BLaER1 (cell line): ENCODE data around the gene TCTA.
"Not testable (repeated sequence)": the region's sequence is repeated elsewhere in the genome, so short reads cannot be mapped to it uniquely, and the experiment has no call there.

Experiments used
- H3K27ac ChIP-seq: shearing (Covaris generic); formaldehyde crosslinking; 2 replicates; pipeline ENCODE4 v1.8.1; 2022
- H3K27me3 ChIP-seq: shearing (Covaris generic); formaldehyde crosslinking; 2 replicates; pipeline ENCODE4 v1.8.1; 2022
- H3K36me3 ChIP-seq: shearing (Covaris generic); formaldehyde crosslinking; 2 replicates; pipeline ENCODE4 v1.8.1; 2022
- H3K4me1 ChIP-seq: shearing (Covaris generic); formaldehyde crosslinking; 2 replicates; pipeline ENCODE4 v1.8.1; 2022
- H3K4me2 ChIP-seq: shearing (Covaris generic); formaldehyde crosslinking; 2 replicates; pipeline ENCODE4 v1.8.1; 2022
- H3K4me3 ChIP-seq: shearing (Covaris generic); formaldehyde crosslinking; 2 replicates; pipeline ENCODE4 v1.8.1; 2022
- H3K9ac ChIP-seq: shearing (Covaris generic); formaldehyde crosslinking; 2 replicates; pipeline ENCODE4 v1.8.1; 2022
- H3K9me3 ChIP-seq: shearing (Covaris generic); formaldehyde crosslinking; 2 replicates; pipeline ENCODE4 v1.8.1; 2022
- H4K20me1 ChIP-seq: shearing (Covaris generic); formaldehyde crosslinking; 2 replicates; pipeline ENCODE4 v1.8.1; 2022
- Cebpa-rat ChIP-seq: shearing (Covaris generic); IDR thresholded peaks from 2 replicates; pipeline ENCODE4 v1.8.1; 2022

The TCTA gene

DNA sequence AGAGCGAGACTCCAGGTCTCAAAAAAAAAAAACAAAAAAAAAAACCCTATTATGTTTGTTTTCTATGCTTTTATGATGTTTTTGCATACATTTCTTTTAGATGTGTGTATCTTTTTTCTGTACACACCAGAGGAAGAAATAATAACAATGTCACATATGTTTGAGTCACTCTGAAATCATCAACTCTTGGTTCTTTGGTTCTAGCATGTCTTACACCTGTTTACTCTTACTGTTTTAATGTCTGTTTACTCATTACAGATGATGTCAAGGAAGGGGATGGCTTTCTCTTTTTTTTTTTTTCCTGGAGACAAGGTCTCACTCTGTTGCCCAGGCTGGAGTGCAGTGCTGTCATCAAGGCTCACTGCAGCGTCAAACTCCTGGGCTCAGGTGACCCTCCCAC, 24.5 kb upstream of the TCTA start:
- peaks cover 100% of the 10 kb centered on the region for H4K20me1 ChIP-seq
- H3K27ac ChIP-seq: no peak overlapping the region
- no peak overlapping the region; the same call in 1 of the 2 replicates for H3K4me2 ChIP-seq

GRCh38 chr3:49388289-49388820, 23.9 kb upstream of the TCTA start:
- Histone ChIP-seq H3K4me3 (no peak overlapping the region), H3K4me2 (peak overlapping the region; percentile 1; the same call in 1 of the 2 replicates), H3K4me1 (peaks cover 44% of the 10 kb centered on the region), H4K20me1 (peaks cover 100% of the 10 kb centered on the region), H3K27me3 (no peaks in the 10 kb centered on the region), H3K9ac (no peak overlapping the region), H3K36me3 (peaks cover 80% of the 10 kb centered on the region), H3K9me3 (no peaks in the 10 kb centered on the region), H3K27ac (no peak overlapping the region)
- no peak for TF ChIP-seq Cebpa-rat

More for the DNA sequence above, 24.5 kb upstream of the TCTA start:
- no peak overlapping the region for H3K9ac ChIP-seq
- no peak overlapping the region for H3K4me3 ChIP-seq
- no peaks in the 10 kb centered on the region for H3K27me3 ChIP-seq
- no peaks in the 10 kb centered on the region for H3K9me3 ChIP-seq
- no peak for TF ChIP-seq Cebpa-rat
- peaks cover 38% of the 10 kb centered on the region for H3K4me1 ChIP-seq
- H3K36me3 ChIP-seq: peaks cover 80% of the 10 kb centered on the region

DNA sequence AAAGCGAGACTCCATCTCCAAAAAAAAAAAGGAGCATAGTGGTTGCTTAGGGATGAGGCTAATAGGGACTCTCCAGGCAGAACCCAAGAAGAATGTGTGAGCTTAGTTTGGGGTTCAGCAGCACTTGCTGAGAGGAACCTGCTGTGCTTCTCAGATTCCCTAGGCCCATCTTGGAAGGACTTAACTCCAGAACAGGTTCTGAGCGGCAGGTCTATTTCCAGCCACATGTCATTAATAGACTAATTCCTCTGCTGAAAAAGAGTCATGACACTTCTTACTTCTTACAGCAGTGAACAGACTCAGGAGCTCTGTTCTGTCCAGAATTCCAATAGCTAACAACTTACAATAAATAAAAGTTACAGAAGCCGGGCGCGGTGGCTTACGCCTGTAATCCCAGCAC, 22.9 kb upstream of the TCTA start:
- no peaks in the 10 kb centered on the region for H3K27me3 ChIP-seq
- H3K4me1 ChIP-seq: peaks cover 44% of the 10 kb centered on the region
- no peak overlapping the region for H3K4me3 ChIP-seq
- H3K4me2 ChIP-seq: no peak overlapping the region
- H3K27ac ChIP-seq: no peak overlapping the region
- peaks cover 100% of the 10 kb centered on the region for H4K20me1 ChIP-seq
- peaks cover 80% of the 10 kb centered on the region for H3K36me3 ChIP-seq
- H3K9ac ChIP-seq: no peak overlapping the region
- H3K9me3 ChIP-seq: no peaks in the 10 kb centered on the region
- no peak for TF ChIP-seq Cebpa-rat

DNA sequence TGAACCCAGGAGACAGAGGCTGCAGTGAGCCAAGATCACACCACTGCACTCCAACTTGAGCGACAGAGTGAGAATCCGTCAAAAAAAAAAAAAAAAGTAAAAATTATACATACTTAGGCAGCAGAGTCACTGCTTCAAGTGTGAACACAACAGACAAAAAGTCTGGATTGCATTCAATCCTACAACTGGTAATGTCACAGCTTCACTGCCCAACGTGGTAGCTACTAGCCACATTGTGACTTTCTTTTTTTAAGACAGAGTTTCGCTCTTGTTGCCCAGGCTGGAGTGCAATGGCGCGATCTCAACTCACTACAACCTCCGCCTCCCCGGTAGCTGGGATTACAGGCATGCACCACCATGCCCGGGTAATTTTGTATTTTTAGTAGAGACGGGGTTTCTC, 20.9 kb upstream of the TCTA start:
- not testable (repeated sequence) for H3K4me2 ChIP-seq, H3K9ac ChIP-seq, H3K27ac ChIP-seq, H3K27me3 ChIP-seq, H3K4me3 ChIP-seq, H3K9me3 ChIP-seq
- Histone ChIP-seq H4K20me1 (peaks cover 100% of the 10 kb centered on the region), H3K4me1 (peaks cover 36% of the 10 kb centered on the region), H3K36me3 (peaks cover 90% of the 10 kb centered on the region)

GRCh38 chr3:49397470-49397869, 14.8 kb upstream of the TCTA start:
- H3K9ac ChIP-seq: no peak overlapping the region

GRCh38 chr3:49399461-49399860, 12.8 kb upstream of the TCTA start:
- no peak overlapping the region for H3K9ac ChIP-seq
- H3K27ac ChIP-seq: no peak overlapping the region
- H3K9me3 ChIP-seq: peaks cover 12% of the 10 kb centered on the region; the same call in 1 of the 2 replicates
- H3K4me2 ChIP-seq: peak overlapping the region; percentile 55
- no peak for TF ChIP-seq Cebpa-rat
- H3K4me3 ChIP-seq: no peak overlapping the region
- H4K20me1 ChIP-seq: peaks cover 100% of the 10 kb centered on the region
- H3K36me3 ChIP-seq: peaks cover 86% of the 10 kb centered on the region
- H3K4me1 ChIP-seq: peaks cover 57% of the 10 kb centered on the region
- no peaks in the 10 kb centered on the region for H3K27me3 ChIP-seq

More at GRCh38 chr3:49397470-49397869, 14.8 kb upstream of the TCTA start:
- Histone ChIP-seq H3K4me2 (peak overlapping the region; percentile 40), H3K4me3 (no peak overlapping the region), H4K20me1 (peaks cover 100% of the 10 kb centered on the region), H3K27ac (no peak overlapping the region), H3K36me3 (peaks cover 84% of the 10 kb centered on the region), H3K9me3 (no peaks in the 10 kb centered on the region), H3K27me3 (no peaks in the 10 kb centered on the region), H3K4me1 (peaks cover 64% of the 10 kb centered on the region)
- TF ChIP-seq Cebpa-rat: no peak

DNA sequence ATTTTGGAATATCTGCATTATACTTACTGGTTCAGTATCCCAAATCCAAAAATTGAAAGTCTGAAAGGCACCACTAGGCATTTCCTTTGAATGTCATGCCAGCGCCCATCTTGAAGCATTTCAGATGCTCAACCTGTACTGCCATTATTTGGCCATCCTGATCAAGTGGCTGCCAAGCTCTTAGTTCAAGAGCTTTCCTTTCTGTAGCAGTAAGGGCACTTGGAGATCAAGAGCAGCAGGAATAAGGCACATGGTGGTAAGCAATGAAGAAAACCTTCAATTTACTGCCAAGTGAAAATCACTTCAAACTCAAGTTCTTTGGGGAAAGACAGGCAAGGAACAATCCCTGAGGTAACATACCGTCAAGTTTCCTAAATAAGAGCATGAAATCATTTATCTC, 10.5 kb upstream of the TCTA start:
- H3K4me3 ChIP-seq: no peak overlapping the region
- H3K4me2 ChIP-seq: no peak overlapping the region; the same call in 1 of the 2 replicates
- H3K4me1 ChIP-seq: peaks cover 62% of the 10 kb centered on the region
- no peak overlapping the region for H3K9ac ChIP-seq
- H3K36me3 ChIP-seq: peaks cover 75% of the 10 kb centered on the region
- peaks cover 12% of the 10 kb centered on the region; the same call in 1 of the 2 replicates for H3K9me3 ChIP-seq
- TF ChIP-seq Cebpa-rat: no peak
- no peaks in the 10 kb centered on the region for H3K27me3 ChIP-seq
- no peak overlapping the region for H3K27ac ChIP-seq
- H4K20me1 ChIP-seq: peaks cover 100% of the 10 kb centered on the region

DNA sequence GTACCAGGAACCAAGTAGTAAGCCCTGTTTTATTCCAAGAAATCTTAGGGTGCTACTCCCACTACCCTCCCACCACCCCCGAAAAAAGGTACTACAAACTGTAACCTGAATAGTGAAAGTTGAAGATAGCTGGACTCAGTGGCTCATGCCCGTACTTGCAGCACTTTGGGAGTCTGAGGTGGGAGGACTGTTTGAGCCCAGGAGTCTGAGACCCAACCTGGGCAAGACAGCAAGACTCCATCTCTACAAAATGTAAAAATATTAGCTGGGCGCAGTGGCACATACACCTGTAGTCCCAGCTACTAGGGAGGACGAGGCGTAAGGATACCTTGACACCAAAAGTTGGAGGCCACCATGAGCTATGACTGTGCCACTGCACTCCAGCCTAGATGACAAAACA, 8.3 kb upstream of the TCTA start:
- H3K4me2 ChIP-seq: no peak overlapping the region
- peaks cover 58% of the 10 kb centered on the region for H3K36me3 ChIP-seq
- no peak overlapping the region for H3K9ac ChIP-seq
- no peak overlapping the region for H3K4me3 ChIP-seq
- H4K20me1 ChIP-seq: peaks cover 100% of the 10 kb centered on the region
- H3K27ac ChIP-seq: no peak overlapping the region
- peaks cover 12% of the 10 kb centered on the region; the same call in 1 of the 2 replicates for H3K9me3 ChIP-seq
- no peaks in the 10 kb centered on the region for H3K27me3 ChIP-seq
- no peak for TF ChIP-seq Cebpa-rat
- peaks cover 67% of the 10 kb centered on the region for H3K4me1 ChIP-seq

DNA sequence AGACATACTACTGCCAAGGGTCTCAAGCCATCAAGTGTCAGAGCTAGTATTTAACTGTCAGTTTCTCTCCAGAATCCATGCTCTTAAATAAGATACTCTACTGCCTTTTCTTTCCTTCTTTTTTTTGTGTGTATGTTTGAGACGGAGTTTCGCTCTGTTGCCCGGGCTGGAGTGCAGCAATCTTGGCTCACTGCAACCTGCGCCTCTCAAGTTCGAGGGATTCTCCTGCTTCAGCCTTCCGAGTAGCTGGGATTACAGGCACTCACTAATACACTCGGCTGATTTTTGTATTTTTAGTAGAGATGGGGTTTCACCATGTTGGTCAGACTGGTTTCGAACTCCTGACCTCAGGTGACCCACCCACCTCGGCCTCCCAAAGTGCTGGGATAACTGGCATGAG, 6.7 kb upstream of the TCTA start:
- Histone ChIP-seq H3K36me3 (peaks cover 50% of the 10 kb centered on the region), H3K4me1 (peaks cover 66% of the 10 kb centered on the region), H3K9me3 (peaks cover 12% of the 10 kb centered on the region; the same call in 1 of the 2 replicates), H3K4me2 (peak overlapping the region; percentile 10), H4K20me1 (peaks cover 100% of the 10 kb centered on the region)
- not testable (repeated sequence) for H3K27ac ChIP-seq, H3K4me3 ChIP-seq, H3K27me3 ChIP-seq, H3K9ac ChIP-seq

DNA sequence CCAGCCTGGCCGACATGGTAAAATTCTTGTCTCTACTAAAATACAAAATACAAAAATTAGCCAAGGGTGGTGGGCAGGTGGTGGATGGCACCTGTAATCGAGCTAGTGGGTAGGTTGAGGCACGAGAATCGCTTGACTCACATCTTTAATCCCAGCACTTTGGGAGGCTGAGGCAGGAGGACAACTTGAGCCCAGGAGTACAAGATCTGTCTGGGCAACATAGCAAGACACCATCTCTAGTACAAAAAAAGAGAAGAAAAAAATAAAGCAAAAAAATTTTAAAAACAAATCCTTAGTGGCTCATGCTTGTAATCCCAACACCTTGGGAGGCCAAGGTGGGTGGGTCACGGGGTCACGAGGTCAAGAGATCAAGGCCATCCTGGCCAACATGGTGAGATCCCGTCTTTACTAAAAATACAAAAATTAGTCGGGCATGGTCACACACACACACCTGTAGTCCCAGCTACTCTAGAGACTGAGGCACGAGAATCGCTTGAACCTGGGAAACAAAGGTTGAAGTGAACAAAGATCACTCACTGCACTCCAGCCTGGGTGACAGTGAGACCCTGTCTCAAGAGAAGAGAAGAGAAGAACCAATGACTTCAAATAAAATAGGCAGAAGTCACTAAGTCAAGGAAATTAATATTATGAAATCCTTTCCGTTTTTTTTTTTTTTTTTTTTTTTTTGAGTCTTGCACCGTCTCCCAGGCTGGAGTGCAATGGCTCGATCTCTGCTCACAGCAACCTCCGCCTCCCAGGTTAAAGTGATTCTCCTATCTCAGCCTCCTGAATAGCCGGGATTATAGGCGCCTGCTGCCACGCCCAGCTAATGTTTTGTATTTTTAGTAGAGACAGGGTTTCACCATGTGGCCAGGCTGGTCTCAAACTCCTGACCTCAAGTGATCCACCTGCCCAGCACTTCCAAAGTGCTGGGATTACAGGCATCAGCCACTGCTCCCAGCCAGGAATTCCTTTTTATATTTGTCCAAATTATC, 5.4 kb upstream of the TCTA start:
- peaks cover 53% of the 10 kb centered on the region for H3K4me1 ChIP-seq
- peaks cover 38% of the 10 kb centered on the region for H3K36me3 ChIP-seq
- H3K4me3 ChIP-seq: no peak overlapping the region
- no peak overlapping the region for H3K9ac ChIP-seq
- no peak for TF ChIP-seq Cebpa-rat
- H3K27me3 ChIP-seq: no peaks in the 10 kb centered on the region
- H3K4me2 ChIP-seq: peak overlapping the region; percentile 10
- peaks cover 12% of the 10 kb centered on the region; the same call in 1 of the 2 replicates for H3K9me3 ChIP-seq
- H3K27ac ChIP-seq: 0 out of 2 replicates have a peak overlapping the region, but pooled peaks have one; percentile 4
- H4K20me1 ChIP-seq: peaks cover 98% of the 10 kb centered on the region
